OCI-LY1 (cell line): Measurements from ENCODE around the gene ZDHHC14.

Experiments
- EZH2 ChIP-seq: fragments of 200-600 bp; sonication (generic), shearing (Covaris generic); IDR thresholded peaks from 2 replicates; pipeline ENCODE4 v1.8.0; 2017; ENCODE audit warnings: borderline replicate concordance, mixed run types, mild to moderate bottlenecking, antibody characterized with exemption, low read length, moderate library complexity, mixed read lengths
- TF ChIP-seq, protein P1 (sequence below): fragments of 200-600 bp; sonication (generic), shearing (Covaris generic); IDR thresholded peaks from 2 replicates; pipeline ENCODE4 v1.5.1; 2017; ENCODE audit warnings: mild to moderate bottlenecking, antibody characterized with exemption, low read length, moderate library complexity, mixed read lengths

DNA sequence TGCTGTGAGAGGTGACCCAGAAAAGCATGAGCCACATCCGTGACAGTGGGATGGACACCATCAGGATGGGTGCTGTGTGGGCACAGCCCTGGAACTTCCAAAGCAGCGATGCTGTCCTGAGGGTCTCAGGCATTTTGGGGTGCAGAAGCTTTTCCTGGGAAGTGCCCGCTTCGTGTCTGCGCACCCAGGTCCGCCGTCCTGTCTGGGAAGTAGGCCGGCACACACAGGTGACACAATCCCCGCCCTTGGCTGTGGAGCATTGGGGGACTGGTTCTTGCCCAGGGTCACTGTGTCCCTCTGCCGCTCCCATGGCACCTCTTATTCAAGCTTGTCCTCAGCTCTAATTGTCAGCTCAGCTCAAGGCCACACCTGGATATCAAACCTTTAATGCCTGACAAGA lies 112.6 kb downstream of the ZDHHC14 start:
- no peak for TF ChIP-seq EZH2
- TF ChIP-seq, protein P1, sequence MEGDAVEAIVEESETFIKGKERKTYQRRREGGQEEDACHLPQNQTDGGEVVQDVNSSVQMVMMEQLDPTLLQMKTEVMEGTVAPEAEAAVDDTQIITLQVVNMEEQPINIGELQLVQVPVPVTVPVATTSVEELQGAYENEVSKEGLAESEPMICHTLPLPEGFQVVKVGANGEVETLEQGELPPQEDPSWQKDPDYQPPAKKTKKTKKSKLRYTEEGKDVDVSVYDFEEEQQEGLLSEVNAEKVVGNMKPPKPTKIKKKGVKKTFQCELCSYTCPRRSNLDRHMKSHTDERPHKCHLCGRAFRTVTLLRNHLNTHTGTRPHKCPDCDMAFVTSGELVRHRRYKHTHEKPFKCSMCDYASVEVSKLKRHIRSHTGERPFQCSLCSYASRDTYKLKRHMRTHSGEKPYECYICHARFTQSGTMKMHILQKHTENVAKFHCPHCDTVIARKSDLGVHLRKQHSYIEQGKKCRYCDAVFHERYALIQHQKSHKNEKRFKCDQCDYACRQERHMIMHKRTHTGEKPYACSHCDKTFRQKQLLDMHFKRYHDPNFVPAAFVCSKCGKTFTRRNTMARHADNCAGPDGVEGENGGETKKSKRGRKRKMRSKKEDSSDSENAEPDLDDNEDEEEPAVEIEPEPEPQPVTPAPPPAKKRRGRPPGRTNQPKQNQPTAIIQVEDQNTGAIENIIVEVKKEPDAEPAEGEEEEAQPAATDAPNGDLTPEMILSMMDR, result no peak
